SIG-M5 treated with dmso at 0.1 percent for 504 hours (cell line): ENCODE results near the gene TP53BP2.
"Not testable (repeated sequence)": the region's sequence is repeated elsewhere in the genome, so short reads cannot be mapped to it uniquely, and the experiment has no call there.

ENCODE experiments used
- DNase-seq: peaks from one replicate; lab custom pipeline; 2025; ENCODE audit not compliant: unreplicated experiment; lab: John Stamatoyannopoulos, UW

TP53BP2 gene, protein sequence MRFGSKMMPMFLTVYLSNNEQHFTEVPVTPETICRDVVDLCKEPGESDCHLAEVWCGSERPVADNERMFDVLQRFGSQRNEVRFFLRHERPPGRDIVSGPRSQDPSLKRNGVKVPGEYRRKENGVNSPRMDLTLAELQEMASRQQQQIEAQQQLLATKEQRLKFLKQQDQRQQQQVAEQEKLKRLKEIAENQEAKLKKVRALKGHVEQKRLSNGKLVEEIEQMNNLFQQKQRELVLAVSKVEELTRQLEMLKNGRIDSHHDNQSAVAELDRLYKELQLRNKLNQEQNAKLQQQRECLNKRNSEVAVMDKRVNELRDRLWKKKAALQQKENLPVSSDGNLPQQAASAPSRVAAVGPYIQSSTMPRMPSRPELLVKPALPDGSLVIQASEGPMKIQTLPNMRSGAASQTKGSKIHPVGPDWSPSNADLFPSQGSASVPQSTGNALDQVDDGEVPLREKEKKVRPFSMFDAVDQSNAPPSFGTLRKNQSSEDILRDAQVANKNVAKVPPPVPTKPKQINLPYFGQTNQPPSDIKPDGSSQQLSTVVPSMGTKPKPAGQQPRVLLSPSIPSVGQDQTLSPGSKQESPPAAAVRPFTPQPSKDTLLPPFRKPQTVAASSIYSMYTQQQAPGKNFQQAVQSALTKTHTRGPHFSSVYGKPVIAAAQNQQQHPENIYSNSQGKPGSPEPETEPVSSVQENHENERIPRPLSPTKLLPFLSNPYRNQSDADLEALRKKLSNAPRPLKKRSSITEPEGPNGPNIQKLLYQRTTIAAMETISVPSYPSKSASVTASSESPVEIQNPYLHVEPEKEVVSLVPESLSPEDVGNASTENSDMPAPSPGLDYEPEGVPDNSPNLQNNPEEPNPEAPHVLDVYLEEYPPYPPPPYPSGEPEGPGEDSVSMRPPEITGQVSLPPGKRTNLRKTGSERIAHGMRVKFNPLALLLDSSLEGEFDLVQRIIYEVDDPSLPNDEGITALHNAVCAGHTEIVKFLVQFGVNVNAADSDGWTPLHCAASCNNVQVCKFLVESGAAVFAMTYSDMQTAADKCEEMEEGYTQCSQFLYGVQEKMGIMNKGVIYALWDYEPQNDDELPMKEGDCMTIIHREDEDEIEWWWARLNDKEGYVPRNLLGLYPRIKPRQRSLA

DNA sequence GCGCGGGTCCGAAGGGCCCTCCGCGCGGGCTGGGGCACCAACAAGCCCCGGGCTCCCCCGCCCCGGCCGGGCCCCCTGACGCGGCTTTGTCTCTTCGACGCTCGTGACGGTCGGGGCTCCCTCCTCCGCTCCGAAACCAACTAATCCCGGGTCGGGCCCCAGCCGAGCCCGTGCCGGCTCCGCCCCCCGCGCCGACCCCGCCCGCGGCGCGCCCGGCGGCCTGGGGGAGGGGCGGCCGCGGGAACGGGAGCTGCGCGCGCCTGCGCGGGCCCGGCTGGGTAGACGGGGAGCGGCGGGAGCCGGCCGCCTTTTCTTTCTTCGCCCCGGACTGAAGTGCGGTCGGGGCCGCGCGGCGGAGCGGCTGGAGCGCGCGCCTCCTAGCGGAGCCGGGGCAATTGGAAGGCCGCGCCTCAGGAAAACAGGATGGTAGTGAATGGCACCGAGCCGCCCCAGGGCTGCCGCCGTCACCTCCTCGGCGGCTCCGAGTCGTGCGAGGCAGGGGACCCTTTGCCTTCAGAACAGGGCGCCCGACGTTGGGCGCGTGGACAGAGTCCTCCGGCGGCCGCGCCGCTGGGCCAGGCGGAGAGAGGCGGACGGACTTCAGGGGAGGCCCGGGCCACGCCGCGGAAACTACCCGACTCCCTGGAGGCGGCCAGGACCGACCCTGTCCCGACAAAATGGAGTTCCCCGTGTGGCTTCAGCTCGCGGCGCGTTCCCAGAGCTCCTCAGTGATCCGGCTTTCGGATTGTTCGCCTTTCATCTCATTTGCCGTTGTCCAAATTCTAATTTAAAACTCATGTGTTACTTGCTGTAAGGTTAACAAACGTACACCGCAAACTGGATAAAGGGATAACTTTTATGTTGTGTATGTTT lies at the start of gene TP53BP2:
TP53BP2 (minus strand) TSS at position 138 of the 873 bp plus-strand sequence. CDS start 267 bp downstream, outside the sequence.
- DNase-seq = peak; percentile 96

DNA sequence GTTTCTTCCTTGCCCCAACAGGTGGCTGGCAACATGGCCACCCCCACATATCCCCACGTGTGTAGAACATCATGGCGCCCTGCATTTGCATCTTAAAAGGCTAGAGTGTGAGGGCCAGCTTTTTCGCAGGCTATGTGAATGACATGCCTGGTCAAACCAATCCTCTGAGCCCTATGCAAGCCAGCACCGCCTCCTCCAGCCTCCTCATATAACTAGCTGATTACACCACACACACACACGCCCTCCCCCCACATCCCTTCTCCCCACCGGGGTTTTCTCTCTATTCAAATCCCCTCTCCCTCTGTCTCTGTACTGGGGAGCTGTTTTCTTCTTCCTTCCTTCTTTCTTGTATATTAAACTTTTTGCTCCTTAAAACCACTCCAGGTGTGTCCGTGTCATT lies 44.7 kb upstream of the TP53BP2 start:
- not testable (repeated sequence) for DNase-seq

DNA sequence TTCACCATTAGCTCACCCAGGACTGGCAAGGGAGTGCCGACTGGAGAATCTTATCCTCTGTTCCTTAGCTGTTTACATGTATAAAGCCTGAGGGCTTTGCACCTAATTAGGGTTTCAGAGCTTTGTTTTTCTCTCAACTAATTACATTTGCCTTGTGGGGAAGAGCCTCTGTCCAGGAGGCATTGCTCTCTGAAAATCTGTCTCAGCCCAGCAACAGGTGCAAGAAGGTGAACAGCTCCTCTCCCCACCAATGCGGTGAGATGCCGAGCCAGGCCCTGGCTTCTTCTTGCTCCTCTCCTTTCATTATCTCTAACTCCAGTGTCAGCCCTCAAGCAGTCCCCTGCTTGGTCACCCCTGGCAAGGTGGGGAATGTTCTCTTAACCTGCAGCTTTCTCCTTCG lies 43.6 kb upstream of the TP53BP2 start:
- not testable (repeated sequence) for DNase-seq

DNA sequence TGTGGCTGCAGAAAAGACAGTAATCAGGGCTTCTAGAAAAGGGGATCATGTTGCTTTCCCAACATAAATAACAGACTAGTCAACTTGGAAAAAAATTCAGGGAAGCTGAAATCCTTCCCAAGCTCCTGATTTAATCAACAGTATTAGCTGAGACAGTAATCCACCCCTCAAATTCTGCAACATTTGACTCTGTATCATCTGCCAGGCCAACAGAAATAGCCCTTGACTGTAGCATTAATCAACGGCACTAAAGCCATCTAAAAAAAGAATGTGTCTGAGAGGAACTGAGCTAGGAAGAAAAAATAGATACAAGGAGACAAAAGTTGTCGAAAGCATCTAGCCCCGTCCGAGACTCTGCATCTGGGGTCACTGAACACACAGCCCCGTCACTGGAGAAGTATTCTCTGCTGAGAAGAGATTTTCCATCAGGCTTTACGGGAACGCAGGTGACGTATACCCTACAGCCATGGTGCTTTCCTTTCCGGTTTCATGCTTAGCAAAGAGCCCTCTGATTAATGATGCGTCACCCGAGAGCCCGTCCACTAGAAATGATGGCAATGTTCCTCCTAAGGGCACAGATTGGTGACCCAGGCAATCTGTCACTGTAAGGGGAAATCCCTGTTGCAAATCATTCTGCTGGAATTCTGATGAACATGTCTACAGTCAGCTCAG lies 42.1 kb upstream of the TP53BP2 start:
- no peak for DNase-seq

DNA sequence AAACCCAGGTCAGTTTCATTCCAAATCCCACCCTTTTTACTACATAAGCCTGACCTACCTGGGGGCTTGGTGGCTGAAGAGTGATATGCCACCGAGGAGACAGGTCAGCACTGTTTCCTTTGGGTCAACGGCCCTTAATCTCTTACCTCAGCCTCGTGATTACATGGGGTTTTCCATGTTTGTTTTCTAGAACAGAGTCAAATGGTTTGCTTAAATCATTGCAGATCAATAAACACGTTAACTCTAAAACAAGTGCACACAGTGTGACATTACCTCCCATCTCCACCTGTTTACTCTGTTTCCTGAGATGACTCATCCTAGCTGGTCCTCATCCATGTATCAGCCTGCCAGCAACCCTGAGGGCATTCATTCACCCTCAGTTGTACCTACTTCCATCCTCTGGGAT lies 40.8 kb upstream of the TP53BP2 start:
- no peak for DNase-seq

DNA sequence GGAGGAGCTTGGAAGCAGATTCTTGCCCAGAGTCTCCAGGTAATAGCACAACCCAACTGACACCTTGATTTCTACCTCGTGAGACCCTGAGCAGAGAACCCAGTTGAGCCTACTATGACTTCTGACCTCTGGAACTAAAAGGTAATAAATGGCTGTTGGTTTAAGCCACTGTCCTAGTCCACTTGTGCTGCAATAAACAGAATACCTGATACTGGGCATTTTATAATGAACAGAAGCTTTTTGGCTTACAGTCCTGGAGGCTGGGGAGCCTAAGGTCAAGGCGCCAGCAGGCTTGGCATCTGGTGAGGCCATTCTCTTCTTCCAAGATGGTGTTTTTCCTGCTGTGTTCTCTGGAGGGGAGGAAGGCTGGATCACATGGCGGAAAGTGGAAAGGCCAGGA lies 39.9 kb upstream of the TP53BP2 start:
- no peak for DNase-seq

DNA sequence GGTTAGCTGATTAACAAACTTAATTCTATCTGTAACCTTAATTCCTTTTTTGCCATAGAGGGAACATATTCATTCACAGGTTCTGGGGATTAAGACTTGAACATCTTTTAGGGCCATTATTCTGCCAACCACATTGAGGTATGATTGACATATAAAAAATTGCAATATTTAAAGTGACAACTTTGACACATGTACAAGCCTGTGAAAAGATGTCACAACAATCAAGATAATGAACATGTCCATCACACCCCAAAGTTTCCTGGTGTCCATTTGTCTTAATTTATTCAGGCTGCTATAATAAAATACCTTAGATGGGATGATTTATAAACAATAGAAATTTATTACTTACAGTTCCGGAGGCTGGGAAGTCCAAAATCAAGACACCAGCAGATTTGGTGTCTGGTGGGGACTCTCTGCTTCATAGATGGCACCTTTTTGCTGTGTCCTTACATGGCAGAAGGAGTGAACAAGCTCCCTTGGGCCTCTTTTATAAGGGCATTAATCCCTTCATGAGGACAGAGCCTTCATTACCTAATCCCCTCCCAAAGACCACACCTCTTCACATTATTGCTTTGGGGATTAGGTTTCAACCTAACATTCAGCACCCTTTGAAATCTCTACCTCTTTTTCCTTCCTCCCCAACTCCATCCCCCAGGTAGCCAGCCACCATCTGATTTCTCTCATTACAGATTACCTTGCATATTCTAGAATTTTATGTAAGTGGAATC lies 33.0 kb upstream of the TP53BP2 start:
- DNase-seq = no peak

DNA sequence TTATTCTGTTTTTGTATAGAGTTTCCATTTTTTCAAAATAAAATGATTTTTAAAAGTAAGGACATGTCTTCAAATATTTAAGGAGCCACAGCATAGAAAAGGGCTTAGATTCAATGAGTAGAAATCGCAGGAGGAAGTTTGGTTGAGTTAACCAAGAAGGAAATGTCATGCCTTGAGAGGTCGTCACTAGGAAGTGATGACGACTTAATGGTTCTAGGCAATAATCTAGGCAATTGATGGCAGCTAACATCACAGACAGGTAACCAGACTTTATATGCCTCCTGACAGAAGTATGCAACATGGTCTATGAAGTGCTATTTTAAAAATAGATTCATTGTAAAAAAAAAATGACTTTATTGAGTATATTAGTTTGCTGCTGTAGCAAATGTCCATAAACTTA lies 32.1 kb upstream of the TP53BP2 start:
- DNase-seq = no peak

DNA sequence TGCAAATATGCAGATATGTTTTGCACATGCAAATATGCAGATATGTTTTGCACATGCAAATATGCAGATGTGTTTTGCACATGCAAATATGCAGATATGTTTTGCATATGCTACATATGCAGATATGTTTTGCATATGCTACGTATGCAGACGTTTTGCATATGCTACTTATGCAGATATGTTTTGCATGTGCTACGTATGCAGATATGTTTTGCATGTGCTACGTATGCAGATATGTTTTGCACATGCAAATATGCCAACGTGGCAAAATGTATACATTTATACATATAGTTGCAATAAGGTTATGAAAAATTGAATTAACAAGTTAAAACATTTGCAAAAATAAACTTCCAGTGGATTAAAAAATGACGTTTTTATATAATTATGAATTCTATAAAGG lies 30.8 kb upstream of the TP53BP2 start:
- no peak for DNase-seq

DNA sequence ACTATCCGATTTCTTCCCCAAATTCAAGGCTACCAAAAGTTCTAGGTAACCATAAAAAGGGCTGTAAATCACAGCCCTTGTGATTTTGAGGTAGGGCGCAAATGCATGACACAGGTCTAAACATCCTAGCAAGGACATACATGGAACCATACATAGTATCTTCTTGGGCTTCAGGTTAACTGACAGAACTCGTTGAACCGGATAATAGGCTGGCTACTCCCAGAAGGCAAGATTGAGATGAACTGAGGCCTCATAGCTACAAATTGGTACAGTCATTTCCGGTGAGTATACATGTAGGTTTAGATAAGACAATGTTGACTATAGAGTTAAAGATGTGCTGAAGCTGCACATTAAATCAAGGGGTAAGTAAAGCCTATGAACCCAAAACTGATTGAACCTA lies 27.3 kb upstream of the TP53BP2 start:
- DNase-seq = no peak

DNA sequence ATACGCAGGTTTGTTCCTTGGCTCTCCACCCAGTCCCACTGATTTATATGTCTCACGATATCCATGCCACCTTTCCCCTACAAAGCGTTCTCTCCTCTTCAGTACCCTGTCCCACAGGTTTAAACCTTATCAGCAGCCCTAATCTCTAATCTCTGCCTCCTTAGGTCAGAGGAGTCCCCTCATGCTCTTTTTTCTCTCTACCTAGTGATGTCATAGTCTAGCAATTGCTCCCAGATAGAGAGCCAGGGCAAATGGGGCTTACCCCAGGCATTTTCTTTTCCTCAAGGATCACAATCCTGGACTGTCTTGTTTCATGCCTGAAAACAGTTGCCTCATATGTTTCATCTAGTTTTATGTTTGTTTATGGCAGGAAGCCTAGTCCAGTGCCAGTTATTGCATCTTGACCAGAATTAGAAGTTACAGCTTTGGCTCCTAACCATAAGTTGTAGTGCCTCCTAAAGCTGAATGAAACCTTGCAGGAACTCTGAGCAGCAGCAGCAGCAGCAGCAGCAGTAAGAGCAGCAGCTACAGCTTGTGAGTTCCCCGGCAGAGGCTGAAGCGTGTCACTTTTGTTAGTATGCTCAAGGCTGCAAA lies 26.7 kb upstream of the TP53BP2 start:
- no peak for DNase-seq

DNA sequence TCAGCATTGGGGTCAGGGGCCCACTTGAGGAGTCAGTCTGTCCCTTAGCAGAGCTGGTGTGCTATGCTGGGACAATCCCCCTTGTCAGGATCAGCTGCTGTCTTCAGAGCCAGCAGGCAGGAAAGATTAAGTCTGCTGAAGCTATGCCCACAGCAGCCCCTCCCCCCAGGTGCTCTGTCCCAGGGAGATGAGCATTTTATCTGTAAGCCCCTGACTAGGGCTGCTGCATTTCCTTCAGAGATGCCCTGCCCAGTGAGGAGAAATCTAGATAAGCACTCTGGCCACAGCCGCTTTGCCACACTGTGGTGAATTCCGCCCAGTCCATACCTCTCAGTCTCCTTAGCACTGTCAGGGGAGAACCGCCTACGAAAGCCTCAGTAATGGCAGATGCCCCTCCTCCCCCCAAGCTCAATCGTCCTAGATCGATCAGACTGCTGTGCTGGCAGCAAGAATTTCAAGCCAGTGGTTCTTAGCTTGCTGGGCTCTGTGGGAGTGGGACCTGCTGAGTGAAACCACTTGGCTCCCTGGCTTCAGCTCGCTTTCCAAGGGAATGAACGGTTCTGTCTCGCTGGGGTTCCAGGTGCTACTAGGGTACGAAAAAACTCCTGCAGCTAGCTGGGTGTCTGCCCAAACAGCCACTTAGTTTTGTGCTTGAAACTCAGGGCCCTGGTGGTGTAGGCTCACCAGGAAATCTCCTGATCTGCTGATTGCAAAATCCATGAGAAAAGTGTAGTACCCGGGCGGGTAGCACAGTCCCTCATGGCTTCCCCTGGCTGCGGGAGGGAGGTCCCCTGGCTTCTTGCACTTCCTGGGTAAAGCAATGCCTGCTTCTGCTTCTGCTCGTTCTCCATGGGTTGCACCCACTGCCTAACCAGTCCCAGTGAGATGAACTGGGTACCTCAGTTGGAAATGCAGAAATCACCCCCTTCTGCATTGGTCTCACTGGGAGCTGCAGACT lies 25.1 kb upstream of the TP53BP2 start:
- peak; percentile 89 for DNase-seq

DNA sequence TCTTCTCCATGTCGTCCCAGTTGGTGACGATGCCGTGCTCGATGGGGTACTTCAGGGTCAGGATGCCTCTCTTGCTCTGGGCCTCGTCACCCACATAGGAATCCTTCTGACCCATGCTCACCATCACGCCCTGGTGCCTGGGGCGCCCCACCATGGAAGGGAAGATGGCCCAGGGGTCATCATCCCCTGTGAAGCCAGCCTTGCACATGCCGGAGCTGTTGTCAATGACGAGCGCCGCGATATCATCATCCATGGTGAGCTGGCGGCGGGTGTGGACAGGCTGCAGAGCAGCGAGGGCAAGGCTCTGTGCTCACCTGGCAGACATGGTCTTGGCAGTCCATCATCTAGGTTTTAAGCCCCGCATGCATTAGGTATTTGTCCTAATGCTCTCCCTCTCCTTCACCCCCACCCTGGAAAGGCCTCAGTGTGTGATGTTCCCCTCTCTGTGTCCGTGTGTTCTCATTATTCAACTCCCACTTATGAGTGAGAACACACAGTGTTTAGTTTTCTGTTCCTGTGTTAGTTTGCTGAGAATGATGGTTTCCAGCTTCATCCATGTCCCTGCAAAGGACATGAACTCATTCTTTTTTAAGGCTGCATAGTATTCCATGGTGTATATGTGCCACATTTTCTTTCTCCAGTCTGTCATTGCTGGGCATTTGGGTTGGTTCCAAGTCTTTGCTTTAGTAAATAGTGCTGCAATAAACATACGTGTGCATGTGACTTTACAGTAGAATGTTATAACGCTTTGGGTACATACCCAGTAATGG lies 19.0 kb upstream of the TP53BP2 start:
- DNase-seq = not testable (repeated sequence)

DNA sequence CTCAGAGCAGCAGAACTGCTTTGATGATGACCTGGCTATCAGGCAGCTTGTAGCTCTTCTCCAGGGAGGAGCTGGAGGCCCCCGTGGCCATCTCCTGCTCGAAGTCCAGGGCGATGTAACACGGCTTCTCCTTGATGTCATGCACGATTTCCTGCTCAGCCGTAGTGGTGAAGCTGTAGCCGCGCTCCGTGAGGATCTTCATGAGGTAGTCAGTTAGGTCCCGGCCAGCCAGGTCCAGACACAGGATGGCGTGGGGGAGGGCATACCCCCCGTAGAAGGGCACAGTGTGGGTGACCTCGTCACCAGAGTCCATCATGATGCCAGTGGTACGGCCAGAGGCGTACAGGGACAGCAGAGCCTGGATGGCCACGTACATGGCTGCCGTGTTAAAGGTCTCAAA lies 18.3 kb upstream of the TP53BP2 start:
- DNase-seq = no peak

DNA sequence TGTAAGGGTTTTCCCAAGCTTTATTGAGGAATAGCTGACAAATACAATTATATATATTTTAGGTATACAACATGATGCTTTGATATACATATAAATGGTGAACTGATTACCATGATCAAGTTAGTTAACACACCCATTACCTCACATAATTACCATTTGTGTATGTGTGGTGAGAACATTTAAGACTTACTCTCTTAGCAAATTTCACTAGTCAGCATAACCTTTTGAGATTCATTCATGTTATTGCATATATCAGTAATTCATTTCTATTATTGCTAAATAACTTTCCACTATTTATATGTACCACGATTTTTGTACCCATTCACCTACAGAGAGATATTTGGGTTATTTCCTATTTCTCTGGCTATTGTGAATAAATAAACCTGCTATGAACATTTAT lies 16.2 kb upstream of the TP53BP2 start:
- DNase-seq = no peak

DNA sequence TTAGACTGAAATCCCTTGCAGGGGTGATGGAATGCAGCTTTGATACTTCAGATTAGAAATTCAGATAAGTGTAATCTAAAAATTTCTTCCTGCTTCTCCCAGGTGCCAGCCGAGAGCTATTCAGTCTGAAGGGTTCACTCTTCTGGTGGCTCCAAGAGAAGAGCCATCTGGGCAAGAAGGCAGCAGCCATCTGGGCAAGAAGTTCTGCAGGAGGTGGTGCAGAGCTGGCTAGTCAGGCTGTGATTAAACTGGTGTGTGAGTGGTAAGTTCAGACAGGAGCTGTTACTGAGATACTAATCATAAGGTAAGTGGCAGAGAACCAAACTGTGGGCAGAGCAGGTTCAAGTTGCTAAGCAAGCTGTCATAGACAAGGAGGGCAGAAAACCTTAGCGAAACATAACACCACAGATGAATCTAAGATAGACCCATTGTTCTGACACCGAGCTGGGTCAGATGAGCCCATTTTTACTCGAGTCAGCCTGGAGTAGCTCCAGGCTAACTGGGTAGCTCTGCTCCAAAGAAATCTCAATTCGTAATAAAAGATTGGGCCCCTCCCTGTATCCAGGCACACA lies 14.4 kb upstream of the TP53BP2 start:
- no peak for DNase-seq

DNA sequence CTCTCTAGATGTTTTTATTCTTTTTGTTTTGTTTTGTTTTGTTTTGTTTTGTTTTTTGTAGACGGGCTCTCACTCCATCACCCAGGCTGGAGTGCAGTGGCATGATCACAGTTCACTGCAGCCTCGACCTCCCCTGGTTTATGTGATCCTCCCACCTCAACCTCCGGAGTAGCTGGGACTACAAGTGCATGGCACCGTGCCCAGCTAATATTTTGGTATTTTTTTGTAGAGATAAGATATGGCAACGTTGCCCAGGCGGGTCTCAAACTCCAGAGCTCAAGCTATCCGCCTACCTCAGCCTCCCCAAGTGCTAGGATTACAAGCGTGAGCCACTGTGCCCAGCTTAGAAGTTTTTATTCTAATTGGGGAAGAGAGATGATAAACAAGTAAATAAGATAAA lies 13.3 kb upstream of the TP53BP2 start:
- no peak for DNase-seq
